Panc1 (cell line): ENCODE results near the gene ABCC3. TPM values are rescaled to one million over a fixed set of nuclear protein-coding genes. Genes with fewer than 3 reads are reported as not detected.
A peak's percentile ranks its signal among the peaks of the same experiment; 100 is the strongest.

ENCODE experiments used
- ATAC-seq: fragments of 200-7000 bp; cut with Tn5 transposase; 2 replicates; pipeline ENCODE4 v1.9.1; 2020; ENCODE audit warnings: mild to moderate bottlenecking, moderate library complexity
- BruUV-seq: library from RNA; stranded (reverse); fragments of 400-500 nt; replicated peaks from 2 replicates; lab custom pipeline; 2021; lab: Mats Ljungman, UMichigan
- CTCF ChIA-PET: fragments of 300-600 bp; sonication (Branson Sonifier 250); formaldehyde crosslinking; loops from one replicate; lab custom pipeline; 2022; ENCODE audit warnings: antibody characterized with exemption; lab: Charles Lee
- POLR2A ChIA-PET: fragments of 300-600 bp; sonication (Branson Sonifier 250); formaldehyde crosslinking; loops from one replicate; lab custom pipeline; 2022; ENCODE audit warnings: antibody characterized with exemption; lab: Charles Lee
- DNase-seq: peaks from one replicate; pipeline ENCODE4 v3.0.0-alpha.2; 2010; ENCODE audit warnings: low read depth, low spot score
- H3K27ac ChIP-seq: 2 replicates; pipeline ENCODE4 v1.5.1; 2011; ENCODE audit warnings: mild to moderate bottlenecking, low read length, inconsistent platforms
- H3K27me3 ChIP-seq: fragments of 200-500 bp; sonication (Bioruptor generic); 2 replicates; pipeline ENCODE4 v1.6.0; 2014; ENCODE audit warnings: low read length, inconsistent platforms; ENCODE audit not compliant: control insufficient read depth, insufficient read depth
- H3K36me3 ChIP-seq: fragments of 200-500 bp; sonication (Bioruptor generic); 2 replicates; pipeline ENCODE4 v1.5.1; 2014; ENCODE audit warnings: inconsistent platforms, mild to moderate bottlenecking, low read length, moderate library complexity; ENCODE audit not compliant: control insufficient read depth, insufficient read depth
- H3K4me1 ChIP-seq: 2 replicates; pipeline ENCODE4 v1.5.1; 2011; ENCODE audit warnings: inconsistent platforms, mild to moderate bottlenecking, low read length, moderate library complexity; ENCODE audit not compliant: control insufficient read depth, insufficient read depth
- H3K4me3 ChIP-seq, 2 experiments: 2 replicates each; pipeline ENCODE4 v1.5.1; 2011 to 2012; ENCODE audit warnings: low read depth in 2 of 2, low read length in 2 of 2, mild to moderate bottlenecking in 2 of 2, inconsistent platforms in 1 of 2, moderate library complexity in 1 of 2
- H3K9me3 ChIP-seq: fragments of 200-500 bp; sonication (Bioruptor generic); 2 replicates; pipeline ENCODE4 v1.5.1; 2014; ENCODE audit warnings: low read depth, mild to moderate bottlenecking, inconsistent platforms, low read length, moderate library complexity; ENCODE audit not compliant: control insufficient read depth, insufficient read depth
- POLR2AphosphoS5 ChIP-seq: IDR thresholded peaks from 2 replicates; pipeline ENCODE4 v1.6.1; 2012; ENCODE audit warnings: mild to moderate bottlenecking, low read depth, low read length, moderate library complexity
- REST ChIP-seq, 2 experiments: IDR thresholded peaks; 2 replicates each; pipeline ENCODE4 v1.6.1; 2011 to 2012; ENCODE audit warnings: low read depth in 2 of 2, control low read depth in 1 of 2, low read length in 1 of 2, mild to moderate bottlenecking in 1 of 2, moderate library complexity in 1 of 2; ENCODE audit not compliant: insufficient read depth in 1 of 2
- SIN3A ChIP-seq: IDR thresholded peaks from 2 replicates; pipeline ENCODE4 v1.6.1; 2012; ENCODE audit warnings: low read depth, mild to moderate bottlenecking, low read length, moderate library complexity, borderline replicate concordance; ENCODE audit not compliant: insufficient read depth
- TCF7L2 ChIP-seq: IDR thresholded peaks from 2 replicates; pipeline ENCODE4 v1.6.1; 2011; ENCODE audit warnings: mild to moderate bottlenecking, low read depth, low read length, inconsistent platforms
- in situ Hi-C: cut with HindIII; loops from 2 replicates; pipeline ENCODE4 v1.10.0; 2016; ENCODE audit warnings: low sequenced_read_pairs, low pct_unique_long_range_greater_than_20kb
- intact Hi-C: fragments of 100-400 bp; cut with micrococcal nuclease; formaldehyde crosslinking; loops from one replicate; pipeline ENCODE4 v1.10.0; 2022; ENCODE audit not compliant: unreplicated experiment
- total RNA-seq: library from RNA; stranded (reverse); gene quantifications from one replicate; pipeline ENCODE4 v1.2.1, GENCODE V29; 2021; ENCODE audit not compliant: unreplicated experiment
- TF ChIP-seq, protein P1 (sequence below): fragments of 450-650 bp; IDR thresholded peaks from 2 replicates; pipeline ENCODE4 v1.5.1; 2017; ENCODE audit warnings: mild to moderate bottlenecking

The ABCC3 gene
- total RNA-seq, 1 experiment from 2014 or later: 128 TPM

DNA sequence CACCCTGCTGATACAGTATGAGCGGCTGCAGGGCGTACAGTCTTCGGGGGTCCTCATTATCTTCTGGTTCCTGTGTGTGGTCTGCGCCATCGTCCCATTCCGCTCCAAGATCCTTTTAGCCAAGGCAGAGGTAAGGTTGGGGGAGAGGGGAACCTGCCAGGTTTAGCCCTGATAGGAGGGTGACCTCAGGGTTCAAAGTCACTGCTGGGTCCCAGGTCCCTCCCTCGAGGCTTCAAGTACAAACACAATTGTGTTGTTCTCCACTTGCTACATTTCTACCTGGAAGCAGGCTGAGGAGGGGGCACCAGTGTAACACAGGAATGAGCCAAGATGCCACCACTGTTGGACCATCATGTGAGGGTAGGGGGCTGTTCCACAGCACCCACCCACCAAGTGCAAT is 22.4 kb downstream of the ABCC3 start:
- Histone ChIP-seq H3K27me3 (no peaks in the 10 kb centered on the region), H3K36me3 (no peaks in the 10 kb centered on the region), H3K9me3 (no peaks in the 10 kb centered on the region; the same call in 1 of the 2 replicates), H3K27ac (peak overlapping the region; percentile 85; the same call in 1 of the 2 replicates), H3K4me1 (peaks cover 47% of the 10 kb centered on the region), H3K4me3 (no peak overlapping the region)
- DNase-seq (no peak), ATAC-seq (no peak)
- intact Hi-C loops: no loop called here
- in situ Hi-C loops: no loop called here
- BruUV-seq: no TSS peak
- ChIA-PET POLR2A (no interaction called here), CTCF (no interaction called here)
- TF ChIP-seq TCF7L2 (no peak), POLR2AphosphoS5 (peak; percentile 41; the same call in 1 of the 2 replicates), REST (IDR thresholded peaks at IDR 0.05; ENCODE audit: insufficient read depth in 1 of 2, low read depth in 2 of 2, low read length in 1 of 2) (no peak), SIN3A (no peak)
- TF ChIP-seq, protein P1, sequence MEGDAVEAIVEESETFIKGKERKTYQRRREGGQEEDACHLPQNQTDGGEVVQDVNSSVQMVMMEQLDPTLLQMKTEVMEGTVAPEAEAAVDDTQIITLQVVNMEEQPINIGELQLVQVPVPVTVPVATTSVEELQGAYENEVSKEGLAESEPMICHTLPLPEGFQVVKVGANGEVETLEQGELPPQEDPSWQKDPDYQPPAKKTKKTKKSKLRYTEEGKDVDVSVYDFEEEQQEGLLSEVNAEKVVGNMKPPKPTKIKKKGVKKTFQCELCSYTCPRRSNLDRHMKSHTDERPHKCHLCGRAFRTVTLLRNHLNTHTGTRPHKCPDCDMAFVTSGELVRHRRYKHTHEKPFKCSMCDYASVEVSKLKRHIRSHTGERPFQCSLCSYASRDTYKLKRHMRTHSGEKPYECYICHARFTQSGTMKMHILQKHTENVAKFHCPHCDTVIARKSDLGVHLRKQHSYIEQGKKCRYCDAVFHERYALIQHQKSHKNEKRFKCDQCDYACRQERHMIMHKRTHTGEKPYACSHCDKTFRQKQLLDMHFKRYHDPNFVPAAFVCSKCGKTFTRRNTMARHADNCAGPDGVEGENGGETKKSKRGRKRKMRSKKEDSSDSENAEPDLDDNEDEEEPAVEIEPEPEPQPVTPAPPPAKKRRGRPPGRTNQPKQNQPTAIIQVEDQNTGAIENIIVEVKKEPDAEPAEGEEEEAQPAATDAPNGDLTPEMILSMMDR: no peak

DNA sequence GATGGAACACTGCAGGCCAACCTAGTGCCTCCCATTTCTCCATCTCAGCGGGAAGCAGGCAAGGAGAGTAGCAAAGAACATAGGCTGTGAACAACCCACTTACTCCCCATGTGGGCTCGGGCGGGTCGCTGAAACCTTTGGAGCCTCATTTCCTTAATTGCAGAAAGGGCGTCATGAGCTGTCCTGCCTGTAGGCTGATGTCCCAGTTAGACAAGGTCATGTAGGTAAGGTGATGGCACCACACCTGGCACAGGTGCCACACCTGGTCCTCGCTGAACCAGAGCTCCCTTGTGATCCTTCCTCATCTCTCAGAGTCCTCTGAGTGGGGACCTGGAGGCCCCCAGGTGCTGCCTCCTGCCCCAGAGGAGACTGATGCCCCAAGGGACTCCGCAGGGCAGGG is 22.9 kb downstream of the ABCC3 start:
- H3K27ac ChIP-seq: peak overlapping the region; percentile 85
- H3K9me3 ChIP-seq: no peaks in the 10 kb centered on the region; the same call in 1 of the 2 replicates
- intact Hi-C loops (no loop called here), in situ Hi-C loops (no loop called here)
- H3K4me1 ChIP-seq: peaks cover 53% of the 10 kb centered on the region
- H3K36me3 ChIP-seq: no peaks in the 10 kb centered on the region
- no peak overlapping the region for H3K4me3 ChIP-seq
- H3K27me3 ChIP-seq: no peaks in the 10 kb centered on the region
- DNase-seq: no peak
- no peak for TF ChIP-seq SIN3A
- no peak; the same call in 1 of the 2 replicates for TF ChIP-seq POLR2AphosphoS5
- TF ChIP-seq, protein P1: no peak
- TF ChIP-seq REST (IDR thresholded peaks at IDR 0.05; ENCODE audit: insufficient read depth in 1 of 2, low read depth in 2 of 2, low read length in 1 of 2): no peak
- no peak for TF ChIP-seq TCF7L2
- ATAC-seq: no peak
- ChIA-PET CTCF (no interaction called here), POLR2A (no interaction called here)
- BruUV-seq: no TSS peak
